HG03175 (cell line): ENCODE data around the gene VPS35L.
"Not testable (repeated sequence)": the region's sequence is repeated elsewhere in the genome, so short reads cannot be mapped to it uniquely, and the experiment has no call there.

Experiments
- ATAC-seq: cut with Tn5 transposase; IDR thresholded peaks from one replicate; pipeline ENCODE4 v1.9.1; 2021; ENCODE audit warnings: mild to moderate bottlenecking, moderate library complexity; ENCODE audit not compliant: unreplicated experiment

Gene VPS35L

DNA sequence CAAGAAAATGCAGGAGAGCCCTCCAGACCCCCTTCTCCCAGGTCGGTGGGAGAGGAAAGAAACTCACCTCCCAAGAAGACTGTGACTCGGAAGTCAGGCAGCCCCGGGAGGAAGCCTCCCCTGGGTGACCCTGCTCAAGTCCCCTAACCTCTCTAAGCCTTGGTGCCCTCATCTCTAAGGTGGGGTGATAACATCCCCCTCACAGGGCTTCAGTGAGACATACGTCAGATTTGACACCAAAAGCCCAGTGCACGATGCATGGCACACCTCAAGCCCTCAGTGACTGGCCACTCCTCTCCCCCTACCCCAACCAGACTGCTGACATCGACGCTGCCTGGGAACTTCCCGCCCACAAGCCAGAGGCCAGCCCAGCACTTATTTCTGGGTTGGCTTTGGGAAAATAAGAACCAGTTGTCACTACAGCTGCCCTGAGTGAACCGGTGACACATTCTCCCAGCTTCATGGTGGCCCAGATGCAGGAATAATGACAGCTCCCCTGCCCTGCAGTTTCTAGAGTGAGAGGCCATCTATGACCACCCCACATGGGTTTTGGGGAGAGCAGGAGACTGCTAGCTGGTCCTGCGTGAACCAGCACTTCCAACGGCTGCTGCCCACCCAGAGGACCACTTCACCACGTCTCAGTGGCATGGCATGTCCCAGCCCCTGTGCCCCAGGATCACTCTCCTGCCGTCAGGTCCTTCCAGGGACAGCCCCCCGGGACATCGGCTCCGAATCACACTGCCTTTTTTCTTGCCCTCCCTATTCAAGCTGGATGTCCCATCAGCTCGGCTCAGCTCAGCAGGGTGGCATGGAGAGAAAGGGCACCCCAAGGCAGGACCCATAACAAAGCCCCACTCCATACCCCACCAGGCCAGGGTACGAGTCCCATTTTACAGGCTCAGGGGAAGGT lies 153.0 kb downstream of the VPS35L start:
- no peak for ATAC-seq

DNA sequence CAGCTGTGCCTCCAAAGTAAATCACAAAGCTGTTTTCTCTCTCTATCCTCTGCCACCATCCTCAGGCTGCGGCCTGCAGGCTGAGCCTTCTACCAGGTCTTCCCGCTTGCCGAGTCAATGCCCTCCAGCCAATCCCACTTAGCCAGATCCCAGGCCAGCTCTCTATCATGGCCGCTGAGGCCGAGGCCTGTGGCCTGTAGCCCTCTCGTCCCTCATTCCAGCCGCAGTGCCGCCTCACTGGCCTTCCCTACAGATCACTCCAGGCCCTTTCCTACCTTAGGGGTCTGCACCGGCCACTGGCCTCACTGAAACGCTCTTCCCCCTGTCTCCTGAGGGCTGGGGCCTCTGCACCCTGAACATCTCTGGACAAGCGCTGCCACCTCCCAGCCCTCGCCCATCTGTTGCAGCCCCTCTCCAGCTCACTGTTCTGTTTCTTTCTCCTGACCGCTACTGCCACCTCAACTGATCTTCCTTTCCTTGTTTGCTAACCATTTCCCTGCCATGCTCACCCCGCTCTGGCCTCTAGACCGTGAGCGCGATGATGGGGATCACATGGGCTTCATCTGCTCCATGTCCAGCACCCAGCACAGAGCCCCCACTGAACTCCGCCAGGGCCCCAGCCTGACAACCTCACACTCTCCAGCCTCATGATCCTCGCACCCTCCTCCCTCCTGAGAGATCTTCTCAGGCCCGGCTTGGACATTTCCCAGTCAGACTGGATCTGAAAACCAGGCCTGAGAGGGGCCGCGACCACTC lies 154.1 kb downstream of the VPS35L start:
- ATAC-seq: no peak

DNA sequence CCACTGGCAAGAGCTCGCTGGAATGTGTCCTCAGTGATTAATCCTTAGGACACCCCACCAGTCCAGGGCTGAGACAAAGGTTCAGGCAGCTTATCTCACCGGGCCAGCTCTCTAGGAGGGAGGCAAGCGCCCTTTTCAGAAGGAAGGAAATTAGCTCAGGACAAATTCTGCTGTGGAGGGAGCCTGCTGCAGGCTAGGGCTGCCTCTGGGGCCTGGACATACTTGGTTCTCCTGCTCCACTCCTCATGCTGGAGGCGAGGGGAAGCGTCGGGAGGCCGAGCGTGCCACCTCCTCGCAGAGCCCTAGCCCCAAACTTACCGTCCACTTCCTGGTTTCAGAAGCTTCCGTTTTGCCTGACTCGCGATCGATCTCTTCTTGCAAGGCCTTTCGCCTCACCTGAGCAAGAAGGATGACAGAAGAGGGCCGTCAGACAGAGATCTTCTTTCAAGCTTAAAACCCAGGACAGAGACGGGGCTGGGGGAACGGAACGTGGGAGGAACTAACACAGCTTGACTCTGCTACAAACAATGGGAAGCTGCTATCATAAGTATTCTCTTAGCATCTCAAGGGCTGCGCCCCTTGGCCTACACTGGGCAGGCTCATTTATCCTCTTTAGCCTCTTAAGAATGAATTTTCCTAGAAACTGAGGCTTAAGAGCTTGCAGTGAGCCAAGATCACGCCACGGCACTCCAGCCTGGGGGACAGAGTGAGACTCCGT lies 154.8 kb downstream of the VPS35L start:
- ATAC-seq: no peak

DNA sequence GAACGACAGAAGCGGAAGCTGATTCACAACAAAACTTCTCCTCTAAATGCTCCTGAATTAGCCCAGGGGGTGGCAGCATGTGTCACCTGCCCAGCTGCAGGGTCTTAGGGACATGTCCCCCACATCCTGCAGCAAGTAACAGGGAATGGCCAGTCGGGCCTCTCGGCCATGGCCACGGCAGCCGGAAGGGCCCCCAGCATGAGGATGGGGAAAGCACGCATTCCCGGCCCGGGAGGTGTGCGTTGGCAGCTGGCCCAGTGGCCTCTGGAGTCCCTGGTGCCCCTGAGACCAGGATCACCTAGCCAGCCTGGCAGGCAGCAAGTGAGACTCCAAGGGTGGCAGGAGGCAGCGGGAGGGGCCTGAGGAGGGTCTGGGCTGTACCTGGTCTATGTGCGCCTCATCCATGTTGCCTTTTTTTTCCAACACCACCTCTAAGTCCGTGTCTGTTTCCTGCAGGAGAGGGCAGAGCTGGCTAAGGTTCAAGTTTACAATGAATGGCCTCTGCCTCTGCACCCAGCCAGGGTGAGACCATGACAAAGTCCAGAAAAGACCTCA lies 155.6 kb downstream of the VPS35L start:
- ATAC-seq: no peak

DNA sequence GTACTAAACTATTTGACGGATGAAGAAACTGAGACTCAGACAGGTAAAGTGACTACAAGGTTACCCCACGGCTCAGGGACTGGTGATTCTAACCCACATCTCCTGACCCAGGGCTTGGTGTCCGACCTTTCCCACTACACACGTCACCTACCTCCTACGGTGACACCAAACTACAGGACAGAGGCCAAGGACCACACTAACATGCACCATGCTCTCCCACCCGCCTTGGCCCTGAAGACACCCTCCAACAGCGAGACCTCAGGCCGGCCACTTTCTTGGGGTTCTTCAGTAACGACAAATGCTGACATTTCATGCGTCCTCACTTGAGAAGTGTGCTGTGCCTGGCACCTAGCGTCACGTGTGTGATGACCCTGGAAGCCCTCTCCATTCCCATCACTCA lies 156.1 kb downstream of the VPS35L start:
- ATAC-seq: no peak

DNA sequence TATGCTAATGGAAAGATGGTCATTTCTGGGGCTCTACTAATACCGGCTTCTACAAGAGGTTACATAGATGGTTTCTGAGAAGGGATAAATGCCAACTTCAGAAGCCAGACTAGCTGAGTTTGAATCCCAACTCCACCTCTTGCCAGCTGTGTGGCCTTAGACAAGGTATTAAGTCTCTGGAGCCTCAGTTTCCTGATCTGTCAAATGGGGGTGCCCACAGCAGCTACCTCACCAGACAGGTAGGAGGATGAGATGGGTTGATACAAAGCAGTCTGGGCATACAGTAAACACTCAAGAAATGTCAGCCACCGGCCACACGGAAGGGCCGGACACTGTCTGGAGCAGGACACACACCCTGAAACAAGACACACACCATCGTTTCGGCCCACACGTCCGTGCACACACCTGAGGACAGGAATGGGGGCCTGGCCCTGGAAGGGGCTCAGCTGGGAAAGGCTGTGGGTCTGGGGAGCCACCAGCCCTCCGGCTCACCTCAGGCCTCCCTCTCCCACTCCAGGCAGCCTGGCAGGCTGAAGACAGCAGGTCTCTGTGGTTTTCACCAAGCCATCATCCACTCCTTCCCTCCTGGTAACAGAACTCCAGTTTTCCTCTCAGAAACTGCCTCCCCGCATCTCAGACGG lies 157.0 kb downstream of the VPS35L start:
- ATAC-seq: no peak

DNA sequence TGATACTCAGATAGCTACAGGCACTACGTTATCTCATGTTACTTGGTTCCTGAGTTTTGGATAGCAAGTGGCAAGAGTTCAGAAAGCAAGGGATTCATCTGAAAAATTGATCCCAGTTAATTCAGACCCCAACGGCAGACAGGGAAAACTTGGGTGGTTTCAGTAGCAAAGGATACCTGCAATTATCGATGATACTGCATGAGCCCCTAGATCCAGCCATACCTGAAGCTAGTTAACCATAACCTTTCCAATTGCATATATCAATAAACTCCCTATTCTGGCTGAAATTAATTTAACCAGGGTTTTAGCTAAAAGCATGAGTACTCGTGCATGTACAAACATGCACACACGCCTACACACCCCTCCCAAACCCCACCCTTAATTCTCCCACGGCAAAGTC lies 158.2 kb downstream of the VPS35L start:
- no peak for ATAC-seq

DNA sequence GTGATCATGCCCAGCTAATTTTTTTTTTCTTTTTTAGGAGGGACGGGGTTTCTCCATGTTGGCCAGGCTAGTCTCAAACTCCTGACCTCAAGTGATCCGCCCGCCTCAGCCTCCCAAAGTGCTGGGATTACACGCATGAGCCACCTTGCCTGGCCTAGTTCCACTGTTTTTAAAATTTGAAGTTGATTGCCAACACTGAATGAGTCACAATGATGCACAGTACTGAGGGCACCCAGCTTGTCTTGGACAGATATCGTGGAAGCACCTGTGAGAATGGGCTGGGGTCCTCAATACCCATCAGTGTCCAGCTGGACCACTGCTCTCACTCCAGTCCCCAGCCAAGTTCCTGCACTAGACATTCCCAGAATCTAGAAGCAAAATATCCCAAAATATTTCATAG lies 160.1 kb downstream of the VPS35L start:
- no peak for ATAC-seq

DNA sequence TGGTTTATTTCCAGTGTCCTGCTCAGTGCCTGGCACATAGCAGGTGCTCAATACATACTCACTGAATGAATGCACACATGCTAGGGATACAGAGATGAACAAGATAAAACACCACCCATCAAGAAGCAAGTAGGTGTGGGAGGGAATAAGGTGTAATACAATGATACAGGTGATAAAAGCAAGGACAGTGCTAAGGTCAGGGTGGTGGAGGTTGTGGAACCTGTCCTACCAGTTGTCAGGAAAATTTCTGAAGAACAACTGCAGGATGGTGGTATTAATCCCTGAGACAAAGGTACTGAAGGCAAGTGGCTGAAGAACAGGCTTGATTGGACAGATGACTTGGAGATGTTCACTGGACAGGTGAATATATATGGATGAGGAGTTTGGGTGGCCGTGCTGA lies 160.7 kb downstream of the VPS35L start:
- no peak for ATAC-seq

DNA sequence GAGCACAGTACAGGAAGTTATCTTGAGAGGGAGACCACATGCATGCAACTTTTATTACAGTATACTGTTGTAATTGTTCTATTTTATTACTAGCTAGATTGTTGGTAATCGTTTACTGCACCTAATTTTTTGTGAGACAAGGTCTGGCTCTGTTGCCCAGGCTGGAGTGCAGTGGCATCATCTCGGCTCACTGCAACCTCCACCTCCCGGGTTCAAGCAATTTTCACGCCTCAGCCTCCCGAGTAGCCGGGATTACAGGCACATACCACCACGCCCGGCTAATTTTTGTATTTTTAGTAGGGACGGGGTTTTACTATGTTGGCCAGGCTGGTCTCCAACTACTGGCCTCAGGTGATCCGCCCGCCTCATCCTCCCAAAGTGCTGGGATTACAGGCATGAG lies 161.2 kb downstream of the VPS35L start:
- ATAC-seq: not testable (repeated sequence)

DNA sequence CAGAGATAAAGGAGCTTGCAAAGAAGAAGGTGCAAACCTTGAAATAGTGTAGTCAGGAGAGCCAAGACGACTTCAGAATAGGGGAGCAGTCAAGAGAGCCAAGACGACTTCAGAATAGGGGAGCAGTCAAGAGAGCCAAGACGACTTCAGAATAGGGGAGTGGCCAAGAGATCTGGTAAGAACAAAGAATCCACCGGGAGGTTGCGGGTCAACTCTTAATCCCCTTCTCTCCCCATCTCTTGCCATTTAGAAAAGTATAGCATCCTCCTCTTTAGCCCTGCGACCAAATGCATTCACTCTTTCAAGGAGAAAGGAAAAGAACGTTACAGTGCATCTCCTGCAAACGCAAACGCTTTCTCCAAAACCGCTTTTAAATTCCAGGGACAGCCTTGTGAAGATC lies 161.8 kb downstream of the VPS35L start:
- ATAC-seq: no peak

DNA sequence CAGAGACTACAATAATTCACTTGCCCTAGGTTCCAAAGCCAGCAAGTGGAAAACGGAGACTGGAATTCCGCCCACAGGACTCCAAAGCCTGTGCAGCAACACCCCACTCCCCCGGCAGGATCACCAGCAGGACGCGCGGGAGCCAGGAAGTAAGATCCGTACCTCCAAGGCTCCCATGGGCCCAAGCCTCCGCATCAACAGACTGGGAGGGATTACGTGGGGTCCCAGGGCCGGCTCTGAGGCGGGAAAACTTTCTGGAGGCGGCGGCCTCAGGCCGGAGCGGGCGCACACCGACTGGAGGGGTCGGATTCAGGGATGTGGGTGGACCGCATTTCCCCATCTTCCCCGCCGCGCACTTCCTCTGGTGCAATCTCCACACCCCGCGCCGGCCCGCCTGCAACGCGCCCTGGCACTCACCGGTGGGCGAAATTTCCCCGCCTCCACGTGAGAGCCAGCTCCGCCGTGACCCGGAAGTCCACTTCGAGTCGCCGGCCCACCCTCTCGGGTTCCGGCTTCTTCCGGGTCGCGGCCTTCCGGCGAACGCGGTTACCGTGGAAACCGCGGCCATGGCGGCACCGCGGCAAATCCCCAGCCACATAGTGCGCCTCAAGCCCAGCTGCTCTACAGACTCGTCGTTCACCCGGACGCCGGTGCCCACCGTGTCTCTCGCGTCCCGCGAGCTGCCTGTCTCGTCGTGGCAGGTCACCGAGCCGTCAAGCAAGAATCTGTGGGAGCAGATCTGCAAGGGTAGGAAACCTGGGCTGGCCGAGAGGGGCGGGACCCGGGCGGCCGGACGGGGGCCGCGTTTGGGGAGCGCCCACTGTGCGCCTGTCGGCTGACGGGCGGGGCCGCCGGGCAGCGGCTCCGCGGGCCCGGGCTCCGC lies 162.5 kb downstream of the VPS35L start, which contains the start of the genes IQCK and KNOP1:
TSS of gene IQCK (plus strand) at position 531 of the 883 bp plus-strand sequence. CDS start at position 567, 36 bp downstream.
TSS of gene KNOP1 (minus strand) at position 487 of the 883 bp plus-strand sequence. CDS start 3,192 bp downstream, outside the sequence.
- ATAC-seq: peak; percentile 95

DNA sequence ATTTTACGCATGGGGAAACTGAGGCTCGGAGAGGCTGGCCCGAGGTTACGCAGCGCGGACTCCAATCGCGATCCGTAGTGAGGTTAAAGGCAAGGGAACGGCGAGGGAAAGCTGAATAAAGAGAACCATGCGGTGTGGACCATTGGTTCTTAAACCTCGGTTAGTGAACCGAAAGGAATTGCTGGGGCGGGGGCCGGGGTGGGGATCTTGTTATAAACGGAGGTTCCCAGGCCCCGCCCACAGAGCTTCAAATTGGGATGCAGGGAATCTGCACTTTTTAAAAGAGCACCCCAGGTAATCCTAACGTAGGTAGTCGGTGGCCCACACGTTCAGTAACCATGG lies 163.1 kb downstream of the VPS35L start:
- ATAC-seq: no peak

DNA sequence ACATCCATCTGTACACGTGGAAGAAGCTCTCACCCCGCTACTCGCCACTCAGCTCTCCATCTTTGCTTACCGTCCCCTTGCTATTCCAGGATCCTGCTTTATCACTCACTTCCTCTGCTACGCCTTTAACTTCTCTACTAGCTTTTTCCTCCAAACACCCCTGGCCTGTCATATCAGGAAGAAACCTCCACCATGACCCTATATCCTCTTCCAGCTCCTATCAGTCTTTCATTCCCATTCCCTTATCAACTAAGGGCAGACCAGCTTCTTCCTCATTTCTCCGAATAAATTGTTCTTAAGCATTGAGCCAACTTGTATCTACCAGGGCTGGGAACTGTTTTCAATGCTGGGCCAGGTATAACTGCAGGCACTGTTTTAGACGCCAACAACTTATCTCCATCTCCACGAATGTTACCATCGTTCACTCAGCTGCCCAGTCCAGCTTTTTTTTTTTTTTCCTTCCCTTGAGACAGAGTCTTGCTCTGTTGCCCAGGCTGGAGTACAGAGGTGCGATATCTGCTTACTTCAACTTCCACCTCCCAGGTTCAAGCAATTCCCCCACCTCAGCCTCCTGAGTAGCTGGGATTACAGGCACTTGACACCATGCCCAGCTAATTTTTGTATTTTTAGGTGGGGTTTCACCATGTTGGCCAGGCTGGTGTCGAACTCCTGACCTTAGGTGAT lies 166.9 kb downstream of the VPS35L start:
- ATAC-seq: no peak

DNA sequence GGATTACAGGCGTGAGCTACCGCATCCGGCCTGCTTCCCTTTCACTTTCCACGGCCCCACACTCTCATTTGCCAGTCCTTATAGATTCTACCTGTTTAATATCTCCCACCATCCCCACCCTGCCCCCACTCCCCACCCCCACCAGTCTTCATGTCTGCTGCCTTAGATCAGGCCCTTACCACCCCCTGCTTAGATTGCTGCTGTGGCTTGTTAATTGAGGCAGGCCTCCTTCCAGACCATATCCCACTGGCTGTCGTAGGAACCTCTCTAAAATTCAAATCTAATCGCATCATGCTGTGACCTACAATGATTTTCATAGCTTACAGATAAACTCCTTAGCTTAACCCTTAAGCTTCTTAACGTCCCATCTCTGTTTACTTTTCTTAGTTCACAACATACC lies 167.5 kb downstream of the VPS35L start:
- ATAC-seq: no peak

DNA sequence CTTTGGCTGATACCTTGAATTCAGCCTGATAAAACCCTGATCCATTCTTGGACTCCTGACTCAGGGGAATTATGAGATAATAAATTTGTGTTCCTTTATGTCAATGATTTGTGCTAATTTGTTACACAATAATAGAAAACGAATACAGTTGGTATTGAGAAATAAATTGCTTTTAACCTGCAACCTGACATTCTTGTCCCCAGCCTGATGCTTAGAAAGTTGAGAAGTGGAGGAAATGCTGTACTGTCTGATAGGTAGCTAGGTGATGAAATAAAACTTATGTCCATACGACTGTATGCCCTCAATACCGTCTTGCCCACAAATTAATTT lies 173.1 kb downstream of the VPS35L start:
- ATAC-seq: no peak

DNA sequence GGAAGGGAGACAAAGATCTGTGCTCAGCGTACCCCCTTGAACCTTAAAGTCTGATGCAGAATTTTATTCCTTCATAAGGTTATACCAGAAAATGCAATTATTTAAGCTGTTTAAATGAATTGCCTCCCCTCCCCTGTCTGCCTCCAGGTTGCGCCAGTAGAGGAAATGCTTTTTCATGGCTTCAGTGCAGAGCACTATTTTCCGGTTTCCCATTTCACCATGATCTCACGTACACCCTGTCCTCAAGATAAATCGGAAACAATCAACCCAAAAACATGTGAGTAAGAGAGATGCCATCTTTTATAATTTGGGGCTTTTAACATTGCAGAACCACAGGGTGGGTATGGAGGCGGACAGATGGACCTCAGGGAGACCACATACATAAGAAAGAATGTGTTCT lies 178.0 kb downstream of the VPS35L start:
- ATAC-seq: no peak

DNA sequence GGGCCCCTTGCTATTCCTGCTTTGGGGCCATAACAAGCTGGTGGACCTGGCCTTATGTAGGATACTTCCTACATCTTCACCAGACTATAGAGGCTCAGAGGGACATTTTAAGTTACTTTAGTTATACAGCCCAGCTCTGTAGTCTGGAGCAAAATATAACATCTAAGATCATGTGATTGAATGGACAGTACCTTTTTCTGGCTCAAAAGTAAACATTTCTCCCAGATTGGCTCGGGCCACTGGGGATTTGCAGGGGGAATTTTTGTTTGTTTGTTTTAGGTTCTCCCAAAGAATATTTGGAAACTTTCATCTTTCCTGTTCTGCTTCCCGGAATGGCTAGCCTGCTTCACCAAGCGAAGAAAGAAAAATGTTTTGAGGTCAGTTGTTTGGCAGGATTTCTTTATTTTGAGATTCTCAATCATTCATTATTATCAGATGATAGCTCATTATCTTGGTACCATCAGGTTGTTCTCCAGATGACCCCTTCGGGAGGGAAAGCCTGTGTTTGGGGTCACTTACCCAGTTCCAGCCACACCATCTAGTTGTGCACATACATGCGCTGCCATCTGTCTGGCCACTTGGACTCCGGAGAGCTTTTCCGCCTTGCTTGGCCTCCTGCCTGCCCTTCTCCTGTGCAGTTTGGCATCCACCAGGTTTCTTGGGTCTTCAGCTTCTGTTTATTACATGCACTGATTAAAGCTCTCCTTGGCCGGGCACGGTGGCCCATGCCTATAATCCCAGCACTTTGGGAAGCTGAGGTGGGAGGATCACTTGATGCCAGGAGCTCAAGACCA lies 179.8 kb downstream of the VPS35L start:
- ATAC-seq: no peak
